CD14-positive monocyte (primary cell): ENCODE data around the gene GNGT1. TPM values are rescaled to one million over a fixed set of nuclear protein-coding genes. Genes with fewer than 3 reads are reported as not detected.

Source experiments
- DNase-seq, 3 donors: peaks; one replicate each; pipeline ENCODE4 v3.0.0-alpha.2; 2011 to 2022
- H2AFZ ChIP-seq: 2 replicates; pipeline ENCODE4 v1.6.0; 2012; ENCODE audit warnings: mild to moderate bottlenecking, low read depth, low read length, inconsistent platforms; ENCODE audit not compliant: insufficient read depth, poor library complexity, severe bottlenecking
- H3K27ac ChIP-seq, 2 donors: 1 replicate in 1 of 2; 2 replicates in 1 of 2; pipeline ENCODE4 v1.5.1; 2012 to 2013; ENCODE audit warnings: low read length in 2 of 2, control low read depth in 1 of 2, inconsistent platforms in 1 of 2, low read depth in 1 of 2, mild to moderate bottlenecking in 1 of 2
- H3K27me3 ChIP-seq, 2 donors: one replicate each; pipeline versions ENCODE4 v1.6.0 to v1.6.1; 2011 to 2013; ENCODE audit warnings: low read length in 2 of 2; ENCODE audit not compliant: control insufficient read depth in 2 of 2, insufficient read depth in 2 of 2
- H3K36me3 ChIP-seq, 2 donors: replicated peaks in 1 of 2; 1 replicate in 1 of 2; 2 replicates in 1 of 2; pipeline versions ENCODE4 v1.5.1 to v1.6.1; 2012 to 2013; ENCODE audit warnings: low read length in 2 of 2, control low read depth in 1 of 2, inconsistent platforms in 1 of 2, mild to moderate bottlenecking in 1 of 2; ENCODE audit not compliant: insufficient read depth in 2 of 2, control insufficient read depth in 1 of 2
- H3K4me1 ChIP-seq, 2 donors: 1 replicate in 1 of 2; 2 replicates in 1 of 2; pipeline versions ENCODE4 v1.5.1 to v1.6.1; 2012 to 2013; ENCODE audit warnings: low read length in 2 of 2, control low read depth in 1 of 2, inconsistent platforms in 1 of 2, mild to moderate bottlenecking in 1 of 2, moderate library complexity in 1 of 2; ENCODE audit not compliant: insufficient read depth in 2 of 2, control insufficient read depth in 1 of 2
- H3K4me2 ChIP-seq: replicated peaks from 2 replicates; pipeline ENCODE3; 2012; ENCODE audit warnings: low read length, moderate library complexity, mild to moderate bottlenecking; ENCODE audit not compliant: poor library complexity, severe bottlenecking; ENCODE audit errors: extremely low read depth
- H3K4me3 ChIP-seq, 3 experiments: fragments of 200-600 bp in 1 of 3; sonication (generic) in 1 of 3; replicated peaks in 1 of 3; 1 replicate in 2 of 3; 2 replicates in 1 of 3; pipeline ENCODE4 v1.5.1; 2011 to 2013; ENCODE audit warnings: low read length in 3 of 3, mild to moderate bottlenecking in 3 of 3, control low read depth in 2 of 3, low read depth in 2 of 3, inconsistent platforms in 1 of 3, moderate library complexity in 1 of 3
- H3K79me2 ChIP-seq: 2 replicates; pipeline ENCODE4 v1.6.0; 2012; ENCODE audit warnings: mild to moderate bottlenecking, control low read depth, inconsistent platforms, low read length, moderate library complexity; ENCODE audit not compliant: insufficient read depth
- H3K9ac ChIP-seq: 2 replicates; pipeline ENCODE4 v1.6.0; 2017; ENCODE audit warnings: low read length, mild to moderate bottlenecking; ENCODE audit not compliant: insufficient read depth, poor library complexity, severe bottlenecking
- H3K9me3 ChIP-seq, 2 donors: replicated peaks in 1 of 2; 1 replicate in 1 of 2; 2 replicates in 1 of 2; pipeline versions ENCODE4 v1.5.1 to v1.6.1; 2012 to 2013; ENCODE audit warnings: low read length in 2 of 2, control low read depth in 1 of 2; ENCODE audit not compliant: control insufficient read depth in 1 of 2, insufficient read depth in 1 of 2
- H4K20me1 ChIP-seq: 2 replicates; pipeline ENCODE4 v1.6.0; 2012; ENCODE audit warnings: mild to moderate bottlenecking, low read length, control low read depth, moderate library complexity; ENCODE audit not compliant: insufficient read depth
- H3K27ac Mint-ChIP-seq, 7 donors: one replicate each; pipeline ENCODE4 v1.8.0; 2020; ENCODE audit warnings: mild to moderate bottlenecking in 7 of 7, mixed read lengths in 7 of 7, moderate library complexity in 6 of 7, inconsistent platforms in 2 of 7
- H3K27me3 Mint-ChIP-seq, 3 donors: one replicate each; pipeline ENCODE4 v1.8.0; 2021 to 2022; ENCODE audit warnings: low read depth in 3 of 3, mild to moderate bottlenecking in 3 of 3, mixed read lengths in 3 of 3, moderate library complexity in 3 of 3, inconsistent platforms in 1 of 3
- H3K36me3 Mint-ChIP-seq, 2 donors: one replicate each; pipeline ENCODE4 v1.8.0; 2020; ENCODE audit warnings: mixed read lengths in 2 of 2, inconsistent platforms in 1 of 2, mild to moderate bottlenecking in 1 of 2
- H3K4me1 Mint-ChIP-seq: one replicate; pipeline ENCODE4 v1.8.0; 2020; ENCODE audit warnings: mild to moderate bottlenecking, mixed read lengths
- H3K4me3 Mint-ChIP-seq, 2 donors: one replicate each; pipeline ENCODE4 v1.8.0; 2020; ENCODE audit warnings: mild to moderate bottlenecking in 2 of 2, mixed read lengths in 2 of 2, moderate library complexity in 1 of 2
- H3K9me3 Mint-ChIP-seq, 7 donors: one replicate each; pipeline ENCODE4 v1.8.0; 2020 to 2022; ENCODE audit warnings: mixed read lengths in 7 of 7, mild to moderate bottlenecking in 6 of 7, moderate library complexity in 6 of 7, inconsistent platforms in 2 of 7
- CTCF ChIP-seq: fragments of 200-600 bp; IDR thresholded peaks from one replicate; pipeline ENCODE4 v1.8.0; 2022; ENCODE audit warnings: antibody characterized with exemption, mild to moderate bottlenecking
- WGBS: methylation state at CpG from one replicate; pipeline ENCODE4 v1.1.5; 2013; ENCODE audit warnings: missing lambda C conversion rate; ENCODE audit not compliant: insufficient coverage; 5-methylcytosine and 5-hydroxymethylcytosine counted together
- intact Hi-C, 2 donors: fragments of 100-400 bp; cut with micrococcal nuclease; formaldehyde crosslinking; loops; one replicate each; pipeline versions ENCODE4 v1.15.0 to v1.15.1; 2023
- polyA plus RNA-seq, 3 donors: library from polyadenylated mRNA; depleted of rRNA in 1 of 3; unstranded in 2 of 3; stranded (reverse) in 1 of 3; fragments of 300-500 nt in 2 of 3; fragments of >200 nt in 1 of 3; fragmentation: Illumina TruSeq in 2 of 3; gene quantifications; 1 replicate in 2 of 3; 2 replicates in 1 of 3; pipeline ENCODE4 v1.2.3, GENCODE V29; 2012 to 2021

The GNGT1 gene
- polyA plus RNA-seq, 3 donors = not detected

- H3K4me3 ChIP-seq = no peak overlapping the region
- H2AFZ ChIP-seq = no peak overlapping the region
- H3K36me3 ChIP-seq = no peaks in the 10 kb centered on the region
- H3K27ac ChIP-seq = no peak overlapping the region
- H3K27me3 ChIP-seq = peaks cover 7% of the 10 kb centered on the region in 2 donors
- WGBS = 94% methylated on average over 3 of the region's 3 CpGs
- no peak for DNase-seq
- Mint-ChIP-seq H3K4me1 (no peaks in the 10 kb centered on the region), H3K9me3 (peaks cover 0 to 1% (median 0%) of the 10 kb centered on the region in 7 donors), H3K27ac (no peak overlapping the region), H3K36me3 (no peaks in the 10 kb centered on the region), H3K4me3 (no peak overlapping the region), H3K27me3 (peaks cover 1 to 9% (median 8%) of the 10 kb centered on the region in 3 donors)
- no peak for TF ChIP-seq CTCF
- H4K20me1 ChIP-seq = no peaks in the 10 kb centered on the region
- H3K4me2 ChIP-seq = no peak overlapping the region
- intact Hi-C loops = no loop called here
- no peaks in the 10 kb centered on the region for H3K79me2 ChIP-seq
- H3K9me3 ChIP-seq = no peaks in the 10 kb centered on the region
- no peaks in the 10 kb centered on the region for H3K4me1 ChIP-seq
- H3K9ac ChIP-seq = no peak overlapping the region
These were observed 21.2 kb downstream of the GNGT1 start for GRCh38 chr7:93927585-93927984.

GRCh38 chr7:93931655-93932054, 25.3 kb downstream of the GNGT1 start:
- no peaks in the 10 kb centered on the region for H4K20me1 ChIP-seq
- H3K4me3 ChIP-seq = no peak overlapping the region
- H2AFZ ChIP-seq = no peak overlapping the region
- H3K4me2 ChIP-seq = no peak overlapping the region
- no peak overlapping the region for H3K4me3 Mint-ChIP-seq
- H3K27me3 Mint-ChIP-seq = peaks cover 2 to 3% (median 2%) of the 10 kb centered on the region in 3 donors
- no peaks in the 10 kb centered on the region for H3K27me3 ChIP-seq
- H3K79me2 ChIP-seq = no peaks in the 10 kb centered on the region
- DNase-seq = no peak
- intact Hi-C loops = no loop called here
- no peak overlapping the region for H3K27ac Mint-ChIP-seq
- H3K4me1 Mint-ChIP-seq = no peaks in the 10 kb centered on the region
- no CpG with 5 or more reads among the region's 3 CpGs for WGBS
- TF ChIP-seq CTCF = no peak
- no peak overlapping the region for H3K9ac ChIP-seq
- peaks cover 0 to 2% (median 0%) of the 10 kb centered on the region in 7 donors for H3K9me3 Mint-ChIP-seq
- no peaks in the 10 kb centered on the region for H3K36me3 Mint-ChIP-seq
- no peaks in the 10 kb centered on the region for H3K4me1 ChIP-seq
- no peaks in the 10 kb centered on the region for H3K9me3 ChIP-seq
- H3K36me3 ChIP-seq = no peaks in the 10 kb centered on the region
- no peak overlapping the region for H3K27ac ChIP-seq
